PFSK-1 (cell line): ENCODE measurements around the gene CDK2AP2.

Experiments used
- FOXP2 ChIP-seq: optimal IDR thresholded peaks from 2 replicates; pipeline ENCODE3; 2011; ENCODE audit warnings: borderline replicate concordance, control low read depth, inconsistent platforms; ENCODE audit not compliant: insufficient read depth; ENCODE audit errors: extremely low read length, extremely low read depth
- POLR2AphosphoS5 ChIP-seq: IDR thresholded peaks from 2 replicates; pipeline ENCODE4 v1.6.1; 2012; ENCODE audit warnings: low read depth, mild to moderate bottlenecking, control low read depth, low read length, moderate library complexity
- SIN3A ChIP-seq: IDR thresholded peaks from 2 replicates; pipeline ENCODE4 v1.6.1; 2012; ENCODE audit warnings: mild to moderate bottlenecking, low read length, moderate library complexity, borderline replicate concordance; ENCODE audit not compliant: insufficient read depth
- TAF1 ChIP-seq: IDR thresholded peaks from 2 replicates; pipeline ENCODE4 v1.6.1; 2012; ENCODE audit warnings: low read length, control low read depth, borderline replicate concordance; ENCODE audit not compliant: insufficient read depth
- TF ChIP-seq, protein P1 (sequence below), 2 experiments: IDR thresholded peaks; 2 replicates each; pipeline versions ENCODE4 v1.6.1 to v1.8.0; 2011 to 2012; ENCODE audit warnings: low read depth in 2 of 2, low read length in 2 of 2, control low read depth in 1 of 2, inconsistent platforms in 1 of 2, mild to moderate bottlenecking in 1 of 2, moderate library complexity in 1 of 2; ENCODE audit not compliant: insufficient read depth in 1 of 2

DNA sequence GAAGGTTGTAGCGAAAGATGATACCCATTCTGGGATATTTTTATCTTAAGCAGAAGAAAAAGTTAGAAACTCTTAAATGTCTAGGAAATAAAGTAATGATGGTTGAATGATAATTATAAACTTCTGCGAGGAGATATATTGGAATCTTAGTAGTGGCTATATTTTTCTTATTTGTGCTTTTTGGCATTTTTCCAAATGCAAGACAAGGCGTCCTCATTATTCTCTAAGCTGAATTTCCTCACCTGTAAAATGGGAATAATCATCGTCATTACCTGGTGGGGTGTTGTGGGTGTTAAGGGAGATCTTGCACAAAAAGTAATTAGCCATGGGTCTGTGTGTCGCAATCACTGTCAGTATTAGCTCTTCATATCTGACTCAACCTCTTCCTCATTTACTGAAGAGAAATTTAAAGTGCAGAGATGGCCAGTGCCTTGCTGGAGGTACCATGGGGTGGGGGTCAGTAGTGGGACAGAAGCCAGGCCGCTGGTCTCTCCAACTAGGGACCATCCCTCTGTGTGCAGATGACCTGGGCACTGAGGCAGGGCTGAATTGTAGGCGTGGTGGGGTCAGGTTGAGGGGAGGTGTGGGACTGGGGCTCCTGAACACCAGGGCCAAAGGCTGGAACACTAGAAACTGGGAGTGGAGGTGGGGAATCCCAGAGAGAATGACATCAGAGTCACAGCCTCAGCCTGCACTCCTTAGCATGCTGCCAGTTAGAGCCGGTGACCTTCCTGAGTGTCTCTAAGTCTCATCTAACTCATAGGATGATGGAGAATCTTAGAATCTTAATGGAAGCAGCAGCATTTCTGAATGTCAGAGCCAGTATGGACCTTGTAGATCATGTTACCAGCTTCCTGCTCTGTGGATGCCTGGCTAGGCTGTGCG lies 6.9 kb downstream of the CDK2AP2 start:
- TF ChIP-seq POLR2AphosphoS5, result no peak
- TF ChIP-seq, protein P1, sequence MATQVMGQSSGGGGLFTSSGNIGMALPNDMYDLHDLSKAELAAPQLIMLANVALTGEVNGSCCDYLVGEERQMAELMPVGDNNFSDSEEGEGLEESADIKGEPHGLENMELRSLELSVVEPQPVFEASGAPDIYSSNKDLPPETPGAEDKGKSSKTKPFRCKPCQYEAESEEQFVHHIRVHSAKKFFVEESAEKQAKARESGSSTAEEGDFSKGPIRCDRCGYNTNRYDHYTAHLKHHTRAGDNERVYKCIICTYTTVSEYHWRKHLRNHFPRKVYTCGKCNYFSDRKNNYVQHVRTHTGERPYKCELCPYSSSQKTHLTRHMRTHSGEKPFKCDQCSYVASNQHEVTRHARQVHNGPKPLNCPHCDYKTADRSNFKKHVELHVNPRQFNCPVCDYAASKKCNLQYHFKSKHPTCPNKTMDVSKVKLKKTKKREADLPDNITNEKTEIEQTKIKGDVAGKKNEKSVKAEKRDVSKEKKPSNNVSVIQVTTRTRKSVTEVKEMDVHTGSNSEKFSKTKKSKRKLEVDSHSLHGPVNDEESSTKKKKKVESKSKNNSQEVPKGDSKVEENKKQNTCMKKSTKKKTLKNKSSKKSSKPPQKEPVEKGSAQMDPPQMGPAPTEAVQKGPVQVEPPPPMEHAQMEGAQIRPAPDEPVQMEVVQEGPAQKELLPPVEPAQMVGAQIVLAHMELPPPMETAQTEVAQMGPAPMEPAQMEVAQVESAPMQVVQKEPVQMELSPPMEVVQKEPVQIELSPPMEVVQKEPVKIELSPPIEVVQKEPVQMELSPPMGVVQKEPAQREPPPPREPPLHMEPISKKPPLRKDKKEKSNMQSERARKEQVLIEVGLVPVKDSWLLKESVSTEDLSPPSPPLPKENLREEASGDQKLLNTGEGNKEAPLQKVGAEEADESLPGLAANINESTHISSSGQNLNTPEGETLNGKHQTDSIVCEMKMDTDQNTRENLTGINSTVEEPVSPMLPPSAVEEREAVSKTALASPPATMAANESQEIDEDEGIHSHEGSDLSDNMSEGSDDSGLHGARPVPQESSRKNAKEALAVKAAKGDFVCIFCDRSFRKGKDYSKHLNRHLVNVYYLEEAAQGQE (IDR thresholded peaks at IDR 0.05; ENCODE audit: insufficient read depth in 1 of 2, low read depth in 2 of 2, low read length in 2 of 2), result no peak
- no peak for TF ChIP-seq SIN3A
- TF ChIP-seq TAF1, result no peak
- no peak for TF ChIP-seq FOXP2
